Mesothelial cell of epicardium (in vitro differentiated cells): ENCODE measurements around the gene CMIP. TPM values are rescaled to one million over a fixed set of nuclear protein-coding genes. Genes with fewer than 3 reads are reported as not detected.

Source experiments
- DNase-seq, 2 experiments: peaks; one replicate each; pipeline ENCODE4 v3.0.0; 2021; ENCODE audit warnings: low spot score in 2 of 2; ENCODE audit not compliant: unreplicated experiment in 2 of 2
- H3K27ac Mint-ChIP-seq: 2 replicates; pipeline ENCODE4 v1.8.0; 2021; ENCODE audit warnings: mixed read lengths
- H3K27me3 Mint-ChIP-seq: 2 replicates; pipeline ENCODE4 v1.8.0; 2021; ENCODE audit warnings: low read depth, mixed read lengths
- H3K36me3 Mint-ChIP-seq: 2 replicates; pipeline ENCODE4 v1.8.0; 2021; ENCODE audit warnings: mixed read lengths
- H3K4me1 Mint-ChIP-seq: 2 replicates; pipeline ENCODE4 v1.8.0; 2021; ENCODE audit warnings: mixed read lengths
- H3K4me3 Mint-ChIP-seq: 2 replicates; pipeline ENCODE4 v1.8.0; 2021; ENCODE audit warnings: mild to moderate bottlenecking, moderate library complexity, mixed read lengths
- H3K9me3 Mint-ChIP-seq: 2 replicates; pipeline ENCODE4 v1.8.0; 2021; ENCODE audit warnings: mixed read lengths
- total RNA-seq: library from RNA; stranded (reverse); gene quantifications from 3 replicates; pipeline ENCODE4 v1.2.1, GENCODE V29; 2021
- TF ChIP-seq, protein P1 (sequence below): fragments of 200-600 bp; sonication (generic); IDR thresholded peaks from one replicate; pipeline ENCODE4 v1.5.0; 2021; ENCODE audit warnings: antibody characterized with exemption; ENCODE audit not compliant: unreplicated experiment

CMIP gene
- total RNA-seq, 1 donor from 2014 or later: 71.0 TPM

DNA sequence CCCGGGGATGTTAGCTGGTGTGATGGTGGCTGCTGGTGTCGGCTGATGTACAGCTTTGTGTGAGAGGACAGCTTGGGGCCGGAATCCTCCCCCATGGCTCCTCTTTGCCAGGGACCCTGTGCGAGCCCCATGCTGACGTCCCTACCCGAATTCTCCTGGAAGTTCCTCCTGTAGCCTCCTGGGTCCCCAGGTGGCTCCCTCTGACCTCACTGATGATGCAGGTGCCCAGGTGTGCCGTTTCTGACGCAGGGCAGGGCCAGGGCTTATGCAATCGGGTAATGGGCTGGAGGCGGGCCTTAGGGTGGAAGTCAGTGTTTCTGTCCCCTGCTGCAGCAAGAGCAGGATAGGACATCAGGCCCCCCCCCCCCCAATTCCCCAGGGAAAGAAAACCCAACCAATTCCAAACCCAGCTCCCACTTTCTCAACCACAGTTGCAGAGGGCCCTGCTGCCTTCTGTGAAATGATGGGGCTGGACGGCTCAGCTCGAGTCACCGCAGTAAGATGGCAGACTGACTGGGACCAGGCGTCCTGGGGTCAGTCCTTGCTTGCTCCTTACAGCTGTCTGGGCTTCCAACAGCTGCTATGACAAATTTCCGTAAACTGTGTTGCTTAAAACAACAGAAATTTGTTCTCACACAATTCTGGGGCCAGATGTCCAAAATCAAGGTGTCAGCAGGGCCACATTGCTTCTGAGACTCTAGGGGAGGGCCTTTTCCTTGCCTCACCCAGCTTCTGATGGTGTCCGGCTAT lies 195.5 kb downstream of the CMIP start:
- H3K4me3 Mint-ChIP-seq: no peak overlapping the region
- TF ChIP-seq, protein P1, sequence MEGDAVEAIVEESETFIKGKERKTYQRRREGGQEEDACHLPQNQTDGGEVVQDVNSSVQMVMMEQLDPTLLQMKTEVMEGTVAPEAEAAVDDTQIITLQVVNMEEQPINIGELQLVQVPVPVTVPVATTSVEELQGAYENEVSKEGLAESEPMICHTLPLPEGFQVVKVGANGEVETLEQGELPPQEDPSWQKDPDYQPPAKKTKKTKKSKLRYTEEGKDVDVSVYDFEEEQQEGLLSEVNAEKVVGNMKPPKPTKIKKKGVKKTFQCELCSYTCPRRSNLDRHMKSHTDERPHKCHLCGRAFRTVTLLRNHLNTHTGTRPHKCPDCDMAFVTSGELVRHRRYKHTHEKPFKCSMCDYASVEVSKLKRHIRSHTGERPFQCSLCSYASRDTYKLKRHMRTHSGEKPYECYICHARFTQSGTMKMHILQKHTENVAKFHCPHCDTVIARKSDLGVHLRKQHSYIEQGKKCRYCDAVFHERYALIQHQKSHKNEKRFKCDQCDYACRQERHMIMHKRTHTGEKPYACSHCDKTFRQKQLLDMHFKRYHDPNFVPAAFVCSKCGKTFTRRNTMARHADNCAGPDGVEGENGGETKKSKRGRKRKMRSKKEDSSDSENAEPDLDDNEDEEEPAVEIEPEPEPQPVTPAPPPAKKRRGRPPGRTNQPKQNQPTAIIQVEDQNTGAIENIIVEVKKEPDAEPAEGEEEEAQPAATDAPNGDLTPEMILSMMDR: no peak
- peaks cover 30% of the 10 kb centered on the region for H3K4me1 Mint-ChIP-seq
- no peak overlapping the region for H3K27ac Mint-ChIP-seq
- no peak for DNase-seq
- H3K27me3 Mint-ChIP-seq: no peaks in the 10 kb centered on the region
- peaks cover 6% of the 10 kb centered on the region for H3K9me3 Mint-ChIP-seq
- H3K36me3 Mint-ChIP-seq: peaks cover 5% of the 10 kb centered on the region

DNA sequence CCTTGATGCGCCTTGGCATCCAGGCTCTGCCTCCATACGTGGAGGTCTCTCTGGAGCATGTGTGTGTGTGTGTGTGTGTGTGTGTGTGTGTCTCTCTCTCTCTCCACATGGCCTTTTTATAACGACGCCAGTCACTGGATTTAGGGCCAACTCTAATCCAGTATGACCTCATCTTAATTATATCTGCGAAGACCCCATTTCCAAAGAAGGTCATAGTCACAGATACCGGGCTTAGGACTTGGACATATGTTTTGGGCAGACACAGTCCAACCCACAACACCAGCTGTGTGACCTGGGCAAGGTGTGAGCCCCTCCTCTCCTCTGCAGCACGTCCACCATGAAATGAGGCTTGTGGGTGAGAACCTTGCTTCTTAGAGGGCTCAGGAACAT lies 196.1 kb downstream of the CMIP start:
- peaks cover 6% of the 10 kb centered on the region for H3K9me3 Mint-ChIP-seq

DNA sequence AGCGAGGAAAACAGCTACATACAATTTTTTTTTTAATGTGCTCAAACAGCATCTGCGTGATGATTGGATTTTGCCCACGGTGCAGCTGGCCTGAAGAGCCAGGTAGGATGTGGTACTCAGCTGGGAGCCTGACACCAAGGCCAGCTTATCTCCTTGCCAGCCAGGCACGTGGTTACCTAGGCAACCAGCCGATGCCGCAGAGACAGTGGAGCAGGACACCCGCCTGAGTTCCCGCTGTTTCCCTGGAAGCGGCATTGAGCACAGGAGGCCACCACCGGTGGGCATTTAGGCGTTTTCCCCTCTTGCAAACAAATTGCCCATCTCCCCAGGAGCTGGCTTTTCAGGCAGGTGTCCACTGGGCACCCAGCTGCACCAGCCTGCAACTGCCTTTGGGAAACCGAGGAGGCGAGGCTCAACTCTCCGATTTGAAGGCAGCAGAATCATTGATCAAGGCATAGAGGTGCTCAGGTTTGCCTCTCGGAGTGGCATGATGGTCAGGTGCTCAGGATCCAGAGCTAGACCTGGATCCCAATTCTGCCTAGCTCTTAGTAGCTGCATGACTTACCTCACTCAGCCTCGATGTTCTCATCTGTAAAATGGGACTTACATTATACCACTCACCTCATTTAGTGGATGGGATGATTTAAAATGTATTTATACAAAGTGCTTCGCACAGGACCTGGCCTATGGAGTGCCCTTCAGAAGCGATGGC lies 196.9 kb downstream of the CMIP start:
- Mint-ChIP-seq H3K4me3 (no peak overlapping the region), H3K27ac (peak overlapping the region; percentile 72), H3K36me3 (peaks cover 5% of the 10 kb centered on the region), H3K4me1 (peaks cover 28% of the 10 kb centered on the region), H3K9me3 (peaks cover 6% of the 10 kb centered on the region), H3K27me3 (no peaks in the 10 kb centered on the region)
- DNase-seq: no peak
- TF ChIP-seq, protein P1: no peak

More for the DNA sequence above, 196.1 kb downstream of the CMIP start:
- Mint-ChIP-seq H3K36me3 (peaks cover 5% of the 10 kb centered on the region), H3K4me1 (peaks cover 30% of the 10 kb centered on the region), H3K4me3 (no peak overlapping the region), H3K27me3 (no peaks in the 10 kb centered on the region), H3K27ac (no peak overlapping the region)
- no peak for DNase-seq
- TF ChIP-seq, protein P1: no peak

DNA sequence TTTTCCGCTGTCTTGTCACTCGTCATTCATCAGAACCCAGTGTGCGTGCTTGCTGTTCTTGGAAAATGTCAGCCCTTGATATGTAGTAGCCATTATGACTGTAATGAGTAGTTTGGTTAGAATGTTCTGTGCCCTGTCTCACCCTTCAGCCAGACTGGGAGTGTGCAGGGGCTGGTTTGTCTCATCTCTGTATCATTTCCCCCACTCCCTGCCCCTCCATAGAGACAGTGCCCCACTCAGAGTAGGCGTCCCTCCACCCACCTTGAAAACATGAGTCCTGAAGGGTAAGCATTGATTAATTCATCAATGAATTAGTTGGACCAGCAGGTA lies 197.5 kb downstream of the CMIP start:
- TF ChIP-seq, protein P1: no peak
- H3K36me3 Mint-ChIP-seq: peaks cover 5% of the 10 kb centered on the region
- peaks cover 27% of the 10 kb centered on the region for H3K4me1 Mint-ChIP-seq
- DNase-seq: no peak
- H3K4me3 Mint-ChIP-seq: no peak overlapping the region
- H3K27ac Mint-ChIP-seq: no peak overlapping the region
- H3K9me3 Mint-ChIP-seq: peaks cover 6% of the 10 kb centered on the region
- no peaks in the 10 kb centered on the region for H3K27me3 Mint-ChIP-seq

GRCh38 chr16:81642943-81643342 lies 198.3 kb downstream of the CMIP start:
- peaks cover 2% of the 10 kb centered on the region for H3K9me3 Mint-ChIP-seq
- peaks cover 23% of the 10 kb centered on the region for H3K4me1 Mint-ChIP-seq
- no peak for DNase-seq
- H3K4me3 Mint-ChIP-seq: no peak overlapping the region
- TF ChIP-seq, protein P1: no peak
- no peak overlapping the region for H3K27ac Mint-ChIP-seq
- peaks cover 5% of the 10 kb centered on the region for H3K36me3 Mint-ChIP-seq
- H3K27me3 Mint-ChIP-seq: no peaks in the 10 kb centered on the region
